ENCODE data around the gene PRRX2. TPM values are rescaled to one million over a fixed set of nuclear protein-coding genes. Genes with fewer than 3 reads are reported as not detected.

The PRRX2 gene
- total RNA-seq (2014; rRNA removed; shearing (Covaris generic)) = not detected in 2 replicates

DNA sequence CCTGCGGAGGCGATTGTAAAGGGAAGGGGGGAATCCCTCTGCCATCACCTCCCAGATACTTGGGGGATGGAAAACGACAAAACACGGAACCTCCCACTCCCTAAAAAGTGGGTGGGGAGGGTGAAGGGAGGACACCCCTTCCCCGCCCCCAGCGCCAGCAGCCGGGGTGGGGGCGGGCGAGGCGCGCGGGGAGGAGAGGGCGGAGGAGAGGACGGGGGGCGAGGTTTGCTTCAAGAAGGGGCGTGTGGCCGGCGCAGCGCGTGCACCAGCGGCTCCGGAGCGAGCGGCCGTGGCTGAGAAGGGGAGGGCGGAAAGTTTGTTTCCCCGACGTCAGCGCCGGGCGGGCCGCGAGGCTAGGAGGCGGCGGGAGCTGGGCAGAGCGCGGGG lies at the start of gene PRRX2:
Gene PRRX2, plus strand, starts transcription at position 259 of the 387 bp plus-strand sequence. CDS start 221 bp downstream, outside the sequence.
- DNase-seq (ENCODE audit: low spot score) = no peak

DNA sequence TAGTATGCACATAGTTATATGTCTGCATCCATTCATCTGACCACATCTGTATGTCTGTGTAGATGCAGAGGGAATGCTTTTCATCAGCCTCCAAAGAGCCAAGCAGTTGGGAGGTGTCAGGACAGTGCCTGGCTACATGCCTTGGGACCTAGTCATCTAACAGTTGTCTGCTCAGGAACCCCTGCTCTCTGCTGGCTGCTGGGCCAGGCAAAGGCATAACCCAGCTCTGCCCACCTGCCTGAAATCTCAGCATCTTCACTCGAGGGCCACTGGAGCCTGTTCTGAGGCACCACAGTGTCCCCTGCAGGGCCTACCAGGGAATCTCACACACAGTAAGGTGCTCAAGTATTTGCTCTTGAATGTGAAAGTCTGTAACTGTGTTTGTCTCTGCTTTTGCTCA lies 48.3 kb upstream of the PRRX2 start:
- DNase-seq (ENCODE audit: low spot score) = peak; percentile 75

DNA sequence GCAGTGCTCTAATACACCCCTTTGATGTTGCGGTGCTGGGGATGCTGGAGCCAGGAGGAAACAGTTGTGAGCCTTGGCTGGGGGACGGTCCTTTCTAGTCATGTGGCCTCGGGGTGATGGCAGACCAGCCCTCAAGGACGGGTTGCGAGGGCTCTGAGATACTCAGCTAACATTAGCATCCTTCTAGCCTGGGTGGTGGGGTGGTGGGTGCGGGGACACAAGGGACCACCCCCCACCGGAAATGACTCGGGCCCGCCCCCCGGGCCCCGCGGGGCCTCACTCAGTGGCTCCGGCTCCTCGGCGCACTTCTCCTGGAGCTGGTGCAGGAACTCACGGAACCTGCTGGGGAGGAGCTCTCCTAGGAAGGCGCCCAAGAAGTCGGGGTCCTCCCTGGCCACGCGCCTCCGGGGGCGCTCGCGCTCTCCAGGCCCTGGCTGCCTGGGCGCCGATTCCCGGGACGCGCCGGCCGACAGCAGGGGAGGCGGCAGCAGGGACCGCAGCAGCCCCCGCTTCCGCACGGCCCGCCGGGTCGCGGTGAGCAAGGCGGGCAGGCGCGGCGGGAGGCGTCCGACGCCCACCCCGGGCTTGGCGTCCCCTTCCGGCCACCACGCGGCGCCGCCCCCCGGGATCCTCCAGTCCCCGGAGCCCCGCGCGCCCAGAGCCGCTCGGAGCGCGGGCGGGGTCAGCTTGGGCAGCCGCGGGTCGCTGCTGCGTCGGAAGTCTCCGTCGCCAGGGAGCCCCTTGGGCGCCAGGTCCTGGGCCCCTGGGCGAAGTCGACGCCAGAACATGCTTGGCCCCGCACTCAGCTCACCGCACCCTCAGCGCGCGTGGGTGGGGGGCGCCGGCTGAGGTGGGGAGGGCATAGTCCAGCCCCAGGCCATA lies 45.4 kb upstream of the PRRX2 start:
- no peak for DNase-seq (ENCODE audit: low spot score)

DNA sequence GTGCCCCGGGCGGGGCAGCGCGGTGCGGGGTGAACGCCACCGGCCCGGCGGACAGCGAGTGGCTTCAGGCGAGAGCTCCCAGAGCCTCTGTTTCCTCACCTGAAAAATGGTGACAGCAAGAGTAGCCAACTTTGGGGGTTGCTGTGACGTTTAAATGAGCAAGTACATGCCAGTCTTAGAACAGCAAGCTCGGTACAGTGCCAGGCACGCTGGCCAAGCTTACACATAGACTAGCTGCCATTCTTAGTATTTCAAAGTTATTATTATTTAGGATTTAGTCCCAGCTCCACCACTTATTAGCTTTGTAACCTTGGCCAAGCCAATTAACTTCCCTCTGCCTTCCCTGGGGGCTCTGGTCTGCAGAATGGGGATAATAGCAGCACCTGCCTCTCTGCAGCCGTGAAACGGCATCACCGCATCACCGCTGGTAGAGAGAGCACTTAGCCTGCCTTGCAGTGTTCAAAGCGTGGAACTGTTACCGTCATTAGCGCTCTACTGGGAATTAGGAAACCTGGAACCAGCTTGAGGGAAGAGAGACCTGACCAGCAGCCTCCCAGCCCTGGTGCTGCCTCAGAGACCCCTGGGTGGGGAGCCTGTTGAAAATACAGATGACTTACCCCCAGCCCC lies 44.7 kb upstream of the PRRX2 start, which contains the start of gene C9orf50:
Gene C9orf50, minus strand, starts transcription at position 433 of the 627 bp plus-strand sequence. CDS start 527 bp downstream, outside the sequence.
- DNase-seq (ENCODE audit: low spot score) = no peak

DNA sequence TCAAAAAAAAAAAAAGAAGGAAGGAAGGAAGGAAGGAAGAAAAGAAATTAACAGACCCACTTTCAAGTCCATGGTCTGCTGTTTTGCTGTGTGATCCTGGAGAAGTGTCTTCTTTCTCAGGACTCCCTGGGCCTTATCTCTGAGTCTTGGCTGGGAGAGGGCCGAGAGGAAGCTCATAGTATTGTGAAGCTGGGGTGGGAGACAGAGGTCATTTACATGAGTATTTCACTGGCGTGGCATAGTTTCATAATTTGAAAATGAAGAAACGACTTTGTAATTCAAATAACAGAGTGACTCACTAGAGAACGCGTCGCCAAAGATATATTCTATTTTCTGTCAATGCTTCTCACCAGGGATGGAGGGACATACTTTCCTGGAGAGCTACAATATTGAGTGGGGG lies 42.1 kb upstream of the PRRX2 start:
- DNase-seq (ENCODE audit: low spot score) = no peak

DNA sequence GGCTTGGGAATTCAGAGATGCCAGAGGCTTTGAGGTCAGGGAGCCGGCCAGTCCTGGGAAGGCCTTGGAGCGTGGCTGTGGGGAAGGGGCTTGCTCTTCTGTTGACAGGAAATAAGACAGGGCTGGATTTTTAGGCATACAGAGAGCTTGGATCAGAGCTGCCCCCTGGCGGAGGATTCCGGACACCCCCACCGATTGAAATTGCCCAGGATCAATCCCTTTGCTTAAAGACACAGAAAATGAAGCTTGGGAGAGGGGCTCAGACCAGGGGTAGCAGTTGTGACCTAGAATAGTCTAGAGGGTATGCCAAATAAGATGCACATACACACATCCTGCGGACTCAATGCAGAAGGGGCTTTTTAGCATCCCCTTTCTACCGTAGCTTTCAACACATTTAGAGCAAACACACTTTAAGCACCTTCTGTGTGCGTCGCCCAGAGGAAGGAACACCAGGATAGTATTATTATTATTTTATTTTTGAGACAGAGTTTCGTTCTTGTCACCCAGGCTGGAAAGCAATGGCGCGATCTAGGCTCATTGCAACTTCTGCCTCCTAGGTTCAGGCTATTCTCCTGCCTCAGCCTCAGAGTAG lies 41.2 kb upstream of the PRRX2 start:
- peak; percentile 44 for DNase-seq (ENCODE audit: low spot score)

DNA sequence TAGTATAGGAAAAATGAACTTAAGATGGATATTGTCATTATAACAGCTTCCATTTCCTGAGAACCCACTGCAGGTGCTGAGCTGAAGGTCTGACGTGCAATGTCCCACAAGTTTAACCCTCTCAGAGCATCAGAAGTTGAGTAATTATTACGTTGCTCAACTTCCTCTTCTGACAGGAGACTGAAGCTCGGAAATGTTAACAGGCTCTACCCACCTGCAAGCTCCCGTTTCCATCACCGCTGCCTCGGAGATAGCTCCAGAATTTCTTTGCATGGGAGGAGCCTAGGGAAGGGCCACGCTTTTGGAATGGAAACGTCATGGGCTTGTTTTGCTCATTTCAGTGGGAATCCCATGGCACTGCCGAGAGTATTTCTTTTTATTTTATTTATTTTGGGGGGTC lies 40.5 kb upstream of the PRRX2 start:
- DNase-seq (ENCODE audit: low spot score) = no peak

DNA sequence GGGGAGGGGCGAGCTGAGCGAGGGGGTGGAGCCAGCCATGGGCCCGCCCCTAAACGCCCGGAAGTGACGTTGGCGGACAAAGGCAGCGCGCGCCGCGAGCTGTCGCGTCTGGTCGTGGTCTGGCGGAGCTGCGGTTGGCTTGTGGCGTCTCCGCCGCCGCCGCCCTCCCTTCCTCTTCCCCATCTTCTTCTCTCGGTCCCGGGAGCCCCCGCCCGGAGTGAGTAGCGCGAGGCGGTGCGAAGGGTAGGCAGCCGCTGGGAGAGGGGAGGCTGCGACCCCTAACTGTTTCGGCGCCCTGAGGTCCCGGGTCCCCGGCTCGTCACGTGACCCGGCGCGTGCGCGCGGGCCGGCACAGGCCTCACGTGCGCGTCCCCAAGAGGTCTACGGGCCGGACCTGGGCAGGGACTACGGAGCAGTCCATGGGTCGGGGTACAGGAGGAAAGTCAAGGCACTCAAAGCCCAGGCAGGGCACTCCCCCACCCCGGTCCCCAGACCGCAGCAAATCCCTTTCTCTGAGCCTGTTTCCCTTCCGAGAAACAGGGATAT lies 39.3 kb upstream of the PRRX2 start, which contains the start of gene NTMT1:
Gene NTMT1, plus strand, starts transcription at position 85 of the 546 bp plus-strand sequence. CDS start 6,541 bp downstream, outside the sequence.
- peak; percentile 51 for DNase-seq (ENCODE audit: low spot score)

DNA sequence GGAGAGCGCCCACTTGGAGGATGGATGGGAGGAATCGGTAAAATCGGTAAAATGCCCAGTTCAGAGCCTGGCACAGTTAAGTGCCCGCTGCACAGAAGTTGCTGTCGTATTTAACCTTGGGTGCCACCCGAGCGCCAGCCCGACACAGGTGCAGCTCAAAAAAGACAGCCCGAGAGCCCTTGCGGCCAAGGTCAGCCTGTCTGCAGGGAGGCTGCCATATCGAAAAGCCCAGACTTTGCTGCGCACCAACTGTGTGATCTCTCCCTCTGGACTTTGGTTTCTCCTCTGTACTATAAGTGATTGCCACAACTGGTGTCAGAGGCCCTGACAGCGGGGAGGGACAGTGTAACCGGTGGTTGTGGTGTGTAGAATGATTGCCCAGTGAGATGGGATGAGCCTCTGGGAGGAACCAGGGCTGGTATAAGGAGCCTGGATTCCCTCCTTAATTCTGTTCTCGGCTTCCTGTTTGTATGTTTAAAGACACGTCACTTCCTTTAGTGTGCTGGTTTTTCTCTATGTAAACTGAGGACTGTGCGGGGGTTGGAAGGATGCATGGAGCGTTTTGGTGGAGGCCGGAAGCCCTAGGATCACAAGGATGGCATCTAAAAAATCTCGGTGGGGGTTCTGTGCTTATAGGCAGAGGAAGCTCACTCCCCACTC lies 38.7 kb upstream of the PRRX2 start:
- peak; percentile 57 for DNase-seq (ENCODE audit: low spot score)

DNA sequence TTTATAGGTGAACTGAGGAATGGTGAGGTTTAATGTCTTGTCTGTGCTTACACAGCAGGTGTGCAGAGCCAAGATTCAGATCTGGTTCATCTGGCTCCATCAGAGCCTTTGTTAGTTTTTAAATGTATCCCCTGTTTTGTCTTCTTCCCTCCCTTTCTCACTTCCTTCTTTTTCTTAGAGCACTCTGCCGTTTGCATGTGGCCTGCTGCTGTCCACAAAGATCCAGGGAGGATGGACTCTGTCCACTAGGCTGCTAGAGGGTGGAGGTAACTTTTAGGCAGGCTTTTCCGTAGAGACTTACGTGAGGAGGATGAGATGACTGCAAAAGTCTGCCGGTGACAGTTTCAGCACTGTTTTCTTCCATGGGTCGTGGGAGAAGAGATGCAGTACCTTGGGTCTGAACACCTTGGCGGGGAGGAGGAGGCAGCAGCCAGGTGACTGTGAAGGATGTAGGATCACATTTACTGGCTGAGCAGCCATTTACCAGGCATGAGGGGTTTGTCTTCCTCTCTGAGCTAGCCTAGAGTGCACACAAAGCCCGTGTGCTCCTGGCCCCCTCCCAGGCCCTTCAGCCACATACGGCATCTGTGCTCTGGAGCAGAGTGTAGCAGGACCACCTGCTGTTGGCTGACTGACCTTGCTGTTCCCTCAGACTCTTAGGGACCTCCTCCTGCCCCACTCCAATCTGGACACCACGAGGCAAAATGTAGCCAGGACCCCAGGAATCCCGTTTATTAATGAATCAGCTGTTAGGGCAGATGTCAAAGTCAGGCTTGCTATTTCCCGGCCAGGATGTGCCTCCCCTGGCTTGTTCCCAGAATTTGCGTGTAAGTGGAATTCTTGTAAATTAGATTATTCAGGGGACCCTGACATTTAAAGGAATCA lies 37.6 kb upstream of the PRRX2 start:
- no peak for DNase-seq (ENCODE audit: low spot score)

DNA sequence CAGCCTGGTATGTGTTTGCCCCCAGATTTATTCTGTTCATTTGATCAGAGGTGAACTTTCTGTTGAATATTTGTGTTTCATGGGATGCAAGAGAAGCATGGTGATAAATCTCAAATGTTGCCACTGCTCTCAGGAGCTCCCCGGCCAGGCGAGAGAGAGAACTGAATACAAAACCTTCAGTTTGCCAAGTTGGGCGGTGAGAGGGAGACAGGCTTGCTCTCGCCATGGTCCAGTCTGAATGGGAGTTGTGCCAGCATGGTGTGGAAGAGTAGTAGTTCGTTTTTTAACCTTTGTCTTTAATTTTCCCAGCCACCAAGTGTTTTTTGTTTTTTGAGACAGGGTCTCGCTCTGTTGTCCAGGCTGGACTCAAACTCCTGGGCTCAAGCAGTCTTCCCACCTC lies 36.7 kb upstream of the PRRX2 start:
- no peak for DNase-seq (ENCODE audit: low spot score)

DNA sequence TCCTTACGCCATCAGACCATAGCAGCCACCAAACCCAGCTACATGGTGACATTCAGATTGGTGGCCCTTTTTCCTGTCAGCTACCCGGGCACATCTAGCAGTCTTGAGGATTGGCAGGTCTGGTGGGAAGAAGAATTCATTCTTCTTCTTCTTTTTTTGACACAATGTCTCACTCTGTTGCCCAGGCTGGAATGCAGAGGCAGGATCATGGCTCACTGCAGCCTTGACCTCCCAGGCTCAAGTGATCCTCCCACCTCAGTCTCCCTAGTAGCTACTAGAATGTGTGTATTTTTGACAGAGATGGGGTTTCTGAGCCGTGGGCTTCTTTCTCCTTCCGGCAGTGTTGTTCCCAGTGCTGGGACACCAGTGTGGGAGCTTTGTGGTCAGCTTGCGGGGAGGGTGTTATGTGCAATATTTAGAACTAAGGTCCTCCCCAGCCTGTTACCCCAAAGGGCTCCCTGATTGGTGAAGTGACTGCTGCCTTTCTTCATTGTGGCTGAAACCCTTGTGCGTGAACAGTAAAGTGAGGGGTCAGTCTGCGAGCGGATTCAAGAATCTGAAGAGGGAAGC lies 36.1 kb upstream of the PRRX2 start:
- no peak for DNase-seq (ENCODE audit: low spot score)

DNA sequence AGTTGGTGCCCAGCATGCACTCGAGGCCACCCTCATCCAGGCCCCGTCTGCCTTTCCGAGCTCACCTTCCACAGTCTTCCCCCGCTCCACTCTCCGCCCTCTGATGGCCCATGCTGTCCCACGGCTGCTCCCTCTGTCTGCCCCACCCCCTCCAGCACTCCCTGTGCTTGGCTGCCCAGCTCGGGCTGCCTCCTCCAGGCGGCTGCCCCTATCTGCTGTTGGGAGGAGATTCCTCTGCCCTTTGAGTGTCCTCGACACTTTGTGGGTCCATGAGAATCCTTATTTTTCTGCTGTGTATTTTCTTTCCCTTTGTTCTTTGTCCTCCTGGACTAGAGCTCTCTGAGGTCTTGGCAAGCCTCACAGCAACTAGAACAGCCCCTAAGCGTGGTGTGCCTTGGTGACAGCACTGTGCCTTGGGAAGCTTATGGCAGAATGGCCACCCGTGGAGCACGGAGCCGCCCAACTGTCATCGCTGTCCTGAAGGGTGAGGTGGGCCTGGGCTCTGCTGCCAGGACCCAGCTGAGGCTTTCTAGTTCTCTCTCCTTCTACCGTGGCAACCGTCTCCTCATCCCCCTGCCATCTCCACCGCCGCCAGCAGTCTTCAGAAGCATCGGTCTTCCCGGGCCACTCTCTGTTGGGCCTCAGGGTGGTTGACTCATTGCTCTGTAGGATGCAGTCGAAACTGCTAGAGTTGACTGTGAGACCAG lies 34.3 kb upstream of the PRRX2 start:
- no peak for DNase-seq (ENCODE audit: low spot score)

DNA sequence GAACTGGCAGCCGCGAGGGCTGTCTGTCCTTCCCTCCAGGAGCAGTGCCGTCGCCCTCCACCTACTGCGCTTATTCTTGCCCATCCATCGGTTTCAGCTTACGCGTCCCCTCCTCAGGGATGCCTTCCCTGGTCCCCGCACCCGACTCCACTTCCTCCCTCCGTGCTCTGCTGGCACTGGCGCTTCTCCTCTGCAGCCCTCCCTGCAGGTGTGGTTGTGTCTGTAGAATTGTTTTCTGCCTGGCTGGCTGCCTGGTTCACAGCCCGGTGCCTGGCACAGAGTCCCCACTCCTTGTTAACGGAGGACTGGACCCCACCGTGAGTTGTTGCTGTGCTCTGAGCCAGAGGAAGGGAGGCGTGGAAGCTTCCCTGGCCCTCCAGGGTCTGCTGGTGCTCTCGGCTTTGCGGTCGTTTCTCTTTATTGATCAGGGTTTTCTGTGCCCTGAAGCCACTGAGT lies 33.7 kb upstream of the PRRX2 start:
- no peak for DNase-seq (ENCODE audit: low spot score)

DNA sequence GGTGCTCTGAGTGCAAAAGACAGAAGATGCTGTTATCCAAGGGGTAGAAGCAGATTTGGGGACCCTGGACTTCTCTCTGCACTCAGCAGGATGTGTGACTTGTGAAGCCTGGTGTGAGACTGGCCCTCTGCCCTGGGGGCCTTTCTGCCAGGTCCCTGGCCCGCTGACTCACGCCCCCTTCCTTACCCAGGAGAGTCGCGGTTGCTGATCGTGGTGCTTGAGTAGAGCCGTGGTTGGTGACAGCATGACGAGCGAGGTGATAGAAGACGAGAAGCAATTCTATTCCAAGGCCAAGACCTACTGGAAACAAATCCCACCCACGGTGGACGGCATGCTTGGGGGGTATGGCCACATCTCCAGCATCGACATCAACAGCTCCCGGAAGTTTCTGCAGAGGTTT lies 33.0 kb upstream of the PRRX2 start:
- DNase-seq (ENCODE audit: low spot score) = no peak

DNA sequence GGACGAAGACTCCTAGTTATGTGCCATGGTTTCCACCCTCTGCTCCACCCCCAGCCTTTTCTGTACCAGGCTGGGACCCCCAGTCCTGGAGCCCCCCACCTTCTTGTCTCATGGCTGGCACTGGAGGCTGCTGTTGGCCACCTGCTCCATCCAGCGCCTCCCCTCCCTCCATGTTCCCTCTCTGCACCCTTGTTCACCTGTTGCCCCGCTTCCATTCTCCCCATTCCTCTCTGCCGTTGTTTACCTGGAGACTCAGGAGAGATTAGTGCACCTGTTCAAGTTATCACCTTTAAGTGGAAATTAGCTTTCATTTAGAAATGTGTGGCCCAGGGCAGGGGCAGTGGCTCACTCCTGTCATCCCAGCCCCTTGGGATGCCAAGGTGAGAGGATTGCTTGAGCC lies 32.2 kb upstream of the PRRX2 start:
- DNase-seq (ENCODE audit: low spot score) = no peak

DNA sequence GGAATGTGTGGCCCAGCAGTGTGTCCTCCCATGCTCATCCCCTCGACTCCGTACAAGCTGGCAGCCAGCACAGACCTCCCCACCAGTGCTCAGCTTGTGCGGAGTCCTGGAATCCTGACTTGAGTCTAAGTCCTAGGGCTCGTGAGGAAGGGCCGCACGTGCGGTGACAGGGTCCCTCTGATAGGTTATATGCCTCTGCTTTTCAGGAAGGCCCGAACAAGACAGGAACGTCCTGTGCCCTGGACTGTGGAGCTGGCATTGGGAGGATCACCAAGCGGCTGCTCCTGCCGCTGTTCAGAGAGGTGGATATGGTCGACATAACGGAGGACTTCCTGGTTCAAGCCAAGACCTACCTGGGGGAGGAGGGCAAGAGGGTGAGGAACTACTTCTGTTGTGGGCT lies 31.6 kb upstream of the PRRX2 start:
- DNase-seq (ENCODE audit: low spot score) = no peak

DNA sequence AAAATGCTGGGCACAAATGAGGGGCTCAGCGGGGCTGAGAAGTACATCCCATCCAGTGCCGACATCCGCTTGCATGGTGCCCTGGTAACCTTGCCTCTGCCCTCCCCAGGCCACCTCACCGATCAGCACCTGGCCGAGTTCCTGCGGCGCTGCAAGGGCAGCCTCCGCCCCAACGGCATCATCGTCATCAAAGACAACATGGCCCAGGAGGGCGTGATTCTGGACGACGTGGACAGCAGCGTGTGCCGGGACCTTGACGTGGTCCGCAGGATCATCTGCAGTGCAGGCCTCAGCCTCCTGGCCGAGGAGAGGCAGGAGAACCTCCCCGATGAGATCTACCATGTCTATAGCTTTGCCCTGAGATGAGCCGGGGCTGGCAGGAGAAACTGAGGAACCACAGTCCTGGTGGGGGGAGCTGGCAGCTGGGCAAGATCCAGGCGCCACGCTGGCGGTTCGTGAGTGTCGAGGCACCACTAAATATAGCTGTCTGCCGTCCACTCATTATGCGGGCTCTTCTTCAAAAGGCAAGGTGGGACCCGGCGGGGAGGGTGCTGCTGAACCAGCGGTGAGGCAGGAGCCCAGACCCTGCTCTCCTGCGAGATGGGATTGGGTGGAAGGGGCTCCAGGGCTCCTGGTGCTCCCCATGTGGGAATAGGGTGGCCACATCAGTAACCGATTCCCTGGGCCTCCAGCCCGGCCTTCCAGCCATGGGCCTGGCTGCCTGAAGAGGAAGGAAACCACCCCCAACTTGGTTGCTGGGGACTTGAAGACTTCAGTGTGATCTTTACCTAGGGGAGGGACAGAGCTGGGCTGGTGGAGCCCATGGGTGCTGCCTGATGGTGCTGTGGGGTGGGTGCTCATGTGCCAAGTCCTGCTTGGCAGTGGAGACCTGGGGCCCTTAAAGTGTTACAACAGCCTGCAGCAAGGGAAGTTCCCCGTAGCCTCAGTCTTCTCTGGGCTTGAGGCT lies 30.1 kb upstream of the PRRX2 start:
- no peak for DNase-seq (ENCODE audit: low spot score)
